GM08714 (cell line): ENCODE measurements around the gene SEMA3G.

Experiments
- H3K4me3 ChIP-seq: fragments of 200-500 bp; sonication (Bioruptor generic); 2 replicates; pipeline ENCODE4 v1.5.1; 2014; ENCODE audit warnings: mild to moderate bottlenecking, low read length, inconsistent platforms
- ZNF274 ChIP-seq: IDR thresholded peaks from 2 replicates; pipeline ENCODE4 v1.6.1; 2012; ENCODE audit warnings: mild to moderate bottlenecking, low read depth, low read length

Gene SEMA3G

DNA sequence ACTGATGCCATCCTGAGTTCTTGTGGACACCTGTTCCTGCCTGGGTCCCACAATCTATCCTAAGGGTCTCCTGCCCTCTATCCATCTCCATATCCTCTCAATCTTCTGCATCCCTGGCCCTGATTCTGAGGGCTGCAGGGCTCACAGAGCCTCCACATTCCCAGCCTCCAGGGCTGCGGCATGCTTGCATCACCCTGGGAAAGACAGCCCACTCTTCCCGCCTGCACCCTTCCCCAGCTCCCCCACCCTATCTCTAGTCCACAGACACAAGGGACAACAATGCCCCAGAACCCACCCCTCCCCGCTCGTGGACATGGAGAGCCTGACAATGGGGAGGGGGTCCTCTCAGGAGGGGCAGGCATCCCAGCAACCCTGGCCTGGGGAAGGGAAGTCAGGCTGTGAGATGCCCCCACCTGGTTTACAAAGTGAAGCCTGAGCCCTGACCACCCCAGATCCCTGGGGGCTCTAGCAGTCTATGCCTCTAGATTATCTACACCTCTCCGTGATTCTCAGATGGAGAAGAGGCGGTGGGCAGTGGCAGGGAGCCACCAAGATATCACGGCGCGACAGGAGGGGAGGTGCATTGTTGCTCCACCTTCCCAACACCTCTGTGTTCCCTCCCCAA, 10.3 kb downstream of the SEMA3G start:
- H3K4me3 ChIP-seq = no peak overlapping the region
- no peak for TF ChIP-seq ZNF274

- no peak overlapping the region for H3K4me3 ChIP-seq
- no peak for TF ChIP-seq ZNF274
These were observed 10.9 kb downstream of the SEMA3G start for GRCh38 chr3:52433996-52434479.

GRCh38 chr3:52433328-52433995, 11.4 kb downstream of the SEMA3G start:
- no peak overlapping the region for H3K4me3 ChIP-seq
- no peak for TF ChIP-seq ZNF274

DNA sequence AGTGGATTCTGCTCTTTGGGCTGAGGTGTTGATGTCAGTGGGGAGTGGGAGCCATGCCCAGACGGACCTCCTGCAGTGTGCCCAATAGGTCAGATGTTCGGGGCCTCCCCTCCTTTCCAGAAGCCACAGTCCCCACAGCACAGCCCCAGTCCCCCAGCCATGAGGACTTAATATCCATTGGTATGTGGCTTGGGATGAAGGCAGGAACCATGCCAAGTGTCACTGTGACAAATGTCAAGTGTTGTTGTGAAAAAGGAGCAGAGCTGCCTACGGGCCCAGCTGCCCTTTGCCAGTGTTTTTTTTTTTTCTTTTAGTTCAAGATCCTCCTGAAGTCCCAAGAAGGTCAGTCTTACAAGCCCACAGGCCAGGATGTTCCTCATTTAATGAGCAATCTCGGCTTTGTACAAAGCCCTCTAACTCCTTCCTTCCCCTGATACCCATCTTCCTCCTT, 12.2 kb downstream of the SEMA3G start:
- no peak overlapping the region for H3K4me3 ChIP-seq
- no peak for TF ChIP-seq ZNF274

- TF ChIP-seq ZNF274 = no peak
- H3K4me3 ChIP-seq = no peak overlapping the region
These were observed 12.7 kb downstream of the SEMA3G start for GRCh38 chr3:52432225-52432624.

- no peak for TF ChIP-seq ZNF274
- no peak overlapping the region for H3K4me3 ChIP-seq
These were observed 13.3 kb downstream of the SEMA3G start for GRCh38 chr3:52431459-52432223.

DNA sequence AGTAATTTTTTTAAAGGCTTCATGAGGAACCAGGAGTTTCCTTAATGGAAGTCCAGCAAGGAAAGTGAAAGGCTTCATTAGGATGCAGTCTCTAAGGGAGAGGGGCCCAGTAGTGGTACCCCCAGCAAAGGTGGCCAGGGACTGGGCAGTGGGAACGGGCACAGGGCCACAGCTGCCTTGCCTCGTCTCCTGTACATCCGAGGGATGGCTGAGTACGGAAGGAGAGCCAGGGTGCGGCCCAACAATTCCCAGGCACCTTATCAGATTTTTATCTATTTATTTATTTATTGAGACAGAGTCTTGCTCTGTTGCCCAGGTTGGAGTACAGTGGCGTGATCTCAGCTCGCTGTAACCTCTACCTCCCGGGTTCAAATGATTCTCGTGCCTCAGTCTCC, 14.5 kb downstream of the SEMA3G start:
- TF ChIP-seq ZNF274 = no peak

DNA sequence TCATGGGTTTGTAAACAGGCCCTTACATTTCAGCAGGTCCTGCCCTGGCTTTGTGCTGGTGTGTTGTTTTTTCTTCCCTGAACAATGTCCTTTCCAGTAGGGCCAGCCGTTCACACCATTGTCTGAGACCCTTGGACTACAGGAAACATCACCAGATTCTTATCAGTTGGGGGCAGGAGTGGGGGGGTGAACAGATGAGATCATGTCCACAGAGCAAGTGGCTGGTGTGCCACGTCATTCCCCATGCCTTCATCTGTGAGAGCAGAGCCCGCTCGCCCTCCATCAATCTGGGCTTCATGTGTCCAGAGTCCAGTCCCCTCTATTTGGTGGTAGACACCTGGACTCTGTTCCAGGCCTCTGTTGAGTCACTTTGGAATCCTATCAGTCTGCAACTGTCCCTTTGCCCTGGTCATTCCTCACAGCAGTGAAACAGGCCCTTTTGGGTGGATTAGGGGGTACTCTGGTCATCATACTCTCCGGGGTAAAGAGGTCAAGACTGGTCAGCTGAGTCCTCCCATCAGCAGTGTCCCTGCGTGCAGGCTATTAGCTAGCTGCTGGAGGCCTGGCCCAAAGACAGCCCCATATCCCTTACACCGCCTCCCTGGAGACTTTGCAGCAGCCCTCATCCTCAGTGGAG, 15.0 kb downstream of the SEMA3G start:
- TF ChIP-seq ZNF274 = no peak
- no peak overlapping the region for H3K4me3 ChIP-seq

More for the DNA sequence above, 14.5 kb downstream of the SEMA3G start:
- H3K4me3 ChIP-seq = no peak overlapping the region

DNA sequence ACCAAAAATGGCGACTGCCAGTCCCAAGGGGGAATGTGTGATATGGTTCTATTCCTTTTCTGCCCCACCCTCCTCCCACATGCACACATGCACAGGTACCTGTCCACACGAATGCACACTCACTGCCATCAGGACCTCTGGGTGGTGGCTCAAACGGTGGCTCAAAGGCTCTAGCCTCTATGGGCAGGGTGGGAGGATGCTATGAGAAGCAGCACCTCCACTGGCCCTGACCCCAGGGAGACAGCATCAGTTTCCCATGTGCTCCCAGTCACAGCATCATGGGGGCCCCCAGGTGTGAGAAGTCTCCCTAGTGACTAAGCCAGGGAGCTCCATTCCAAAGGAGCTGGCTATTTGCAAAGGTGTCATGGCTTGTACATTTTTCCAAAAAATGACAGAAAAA, 15.9 kb downstream of the SEMA3G start:
- TF ChIP-seq ZNF274 = no peak
- H3K4me3 ChIP-seq = no peak overlapping the region

DNA sequence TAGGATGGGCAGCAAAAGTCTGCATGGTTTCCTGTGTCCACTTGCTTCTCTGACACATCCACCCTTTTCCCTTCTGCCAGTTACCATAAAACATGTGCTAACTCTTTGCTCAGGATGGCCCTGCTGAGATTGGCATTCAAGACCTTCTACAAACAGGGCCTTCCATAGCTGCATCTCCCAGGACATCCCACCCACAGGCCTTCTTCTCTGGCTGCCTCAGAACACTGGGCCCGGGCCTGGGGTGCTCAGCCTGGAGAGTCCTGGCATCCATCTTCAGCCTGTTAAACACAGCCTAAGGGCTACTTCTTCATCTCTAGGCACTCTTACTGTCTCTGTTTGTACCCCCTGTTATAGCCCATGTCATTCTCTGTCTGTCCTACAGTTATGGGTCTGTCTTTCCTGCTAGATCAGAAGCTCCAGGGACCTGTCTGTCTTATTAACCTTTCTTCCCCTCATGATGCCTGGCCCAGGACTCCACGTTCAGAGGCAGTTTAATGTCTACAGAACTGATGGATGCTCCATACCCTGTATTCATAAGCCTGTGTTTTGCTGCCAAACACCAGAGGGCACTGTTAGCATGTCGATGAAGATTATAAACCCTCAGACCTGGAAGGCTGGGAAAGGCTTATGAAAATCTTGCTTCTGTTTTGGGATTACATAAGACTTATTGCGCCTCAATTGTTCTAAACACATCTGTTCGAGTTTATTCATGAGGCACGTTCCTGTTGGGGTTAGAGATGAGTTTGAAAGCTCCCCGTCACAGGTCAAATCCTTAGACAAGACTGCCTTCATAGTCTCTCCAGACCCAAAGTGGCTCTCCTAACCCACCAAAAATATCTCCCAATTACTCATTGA, 16.5 kb downstream of the SEMA3G start:
- no peak for TF ChIP-seq ZNF274

GRCh38 chr3:52423173-52423572, 21.7 kb downstream of the SEMA3G start:
- TF ChIP-seq ZNF274 = no peak
- H3K4me3 ChIP-seq = no peak overlapping the region

More for the DNA sequence above, 16.5 kb downstream of the SEMA3G start:
- H3K4me3 ChIP-seq = no peak overlapping the region

GRCh38 chr3:52422669-52423068, 22.2 kb downstream of the SEMA3G start:
- no peak overlapping the region for H3K4me3 ChIP-seq
- TF ChIP-seq ZNF274 = no peak

- H3K4me3 ChIP-seq = no peak overlapping the region
- no peak for TF ChIP-seq ZNF274
These were observed 24.5 kb downstream of the SEMA3G start for GRCh38 chr3:52420388-52420787.
